ENCODE data around the gene C10orf90.

C10orf90 gene

GRCh38 chr10:126500866-126501265 lies 169.6 kb downstream of the C10orf90 start:
- DNase-seq, result no peak

- no peak for DNase-seq
These were observed 170.3 kb downstream of the C10orf90 start for GRCh38 chr10:126500185-126500584.

GRCh38 chr10:126499744-126500143 lies 170.7 kb downstream of the C10orf90 start:
- DNase-seq, result no peak

DNA sequence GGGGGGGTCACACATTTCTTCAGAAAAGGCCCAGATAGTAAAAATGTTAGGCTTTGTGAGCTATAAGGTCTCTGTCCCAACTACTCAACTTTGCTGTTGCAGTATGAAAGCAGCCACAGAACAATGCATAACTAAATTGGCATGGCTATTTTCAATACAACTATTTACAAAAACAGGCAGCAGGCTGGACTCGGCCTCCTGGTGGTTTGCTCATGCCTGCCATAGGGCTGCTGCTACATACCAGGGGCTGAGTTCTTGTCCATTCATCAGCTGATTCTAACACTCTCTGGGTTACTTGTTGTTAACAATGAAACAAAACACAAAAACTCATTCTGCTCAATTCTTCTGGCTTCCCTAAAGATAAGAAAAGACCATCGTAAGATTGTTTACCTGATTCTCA lies 172.8 kb downstream of the C10orf90 start:
- DNase-seq, result no peak

DNA sequence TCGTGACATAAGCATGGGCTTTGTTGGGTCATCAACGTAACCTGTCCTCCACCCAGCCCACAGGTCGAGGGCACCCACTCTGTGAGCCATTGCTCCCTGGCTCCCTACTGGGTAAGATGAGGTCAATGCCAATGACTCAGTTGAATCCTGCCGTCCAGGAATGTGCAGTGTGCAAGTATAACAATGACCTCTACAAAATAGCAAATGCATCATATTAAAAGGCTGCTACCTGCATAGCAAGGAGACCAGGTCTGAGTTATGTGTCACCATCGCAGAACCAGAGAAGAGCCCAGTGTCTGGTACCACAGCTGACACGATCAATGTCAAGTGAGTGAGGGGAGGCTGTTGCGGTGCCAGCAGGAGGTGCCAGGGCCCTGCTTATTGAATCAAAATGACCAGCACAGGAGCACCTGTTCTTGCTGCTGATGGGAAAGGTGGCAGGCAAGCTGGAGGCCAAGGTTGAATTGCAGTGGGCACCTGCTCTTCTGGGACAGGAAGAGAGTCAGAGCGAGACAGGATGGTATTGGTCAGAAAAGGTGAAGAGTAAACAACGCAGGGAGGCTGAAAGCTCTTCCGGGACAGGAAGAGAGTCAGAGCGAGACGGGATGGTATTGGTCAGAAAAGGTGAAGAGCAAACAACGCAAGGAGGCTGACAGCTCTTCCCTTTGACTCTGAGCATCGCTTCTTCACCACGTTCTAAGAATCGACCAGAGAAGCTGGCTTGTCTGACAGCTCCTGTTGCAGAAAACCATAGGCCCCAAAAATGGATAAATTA lies 173.5 kb downstream of the C10orf90 start:
- no peak for DNase-seq

- DNase-seq, result no peak
These were observed 179.0 kb downstream of the C10orf90 start for GRCh38 chr10:126491476-126491875.

- no peak for DNase-seq
These were observed 189.3 kb downstream of the C10orf90 start for GRCh38 chr10:126481181-126481580.

DNA sequence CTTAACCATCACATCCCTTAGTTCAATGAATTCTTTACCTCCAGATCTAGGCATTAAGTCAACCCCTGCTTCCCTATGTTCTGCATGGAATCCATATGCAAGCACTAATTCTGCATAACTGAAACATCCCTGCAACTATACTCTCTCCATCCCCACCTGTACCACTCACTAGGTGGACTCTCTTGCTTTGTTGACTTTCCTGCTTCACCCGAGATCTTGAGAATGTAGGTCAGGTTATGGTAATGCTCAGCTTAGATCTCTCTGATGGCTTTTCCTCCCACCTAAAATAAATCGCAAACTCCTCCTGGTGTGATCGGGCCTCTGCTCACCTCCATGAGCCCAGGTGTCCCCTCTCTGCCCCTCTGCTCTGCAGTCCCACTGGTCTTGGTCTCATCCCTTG lies 189.8 kb downstream of the C10orf90 start:
- no peak for DNase-seq

DNA sequence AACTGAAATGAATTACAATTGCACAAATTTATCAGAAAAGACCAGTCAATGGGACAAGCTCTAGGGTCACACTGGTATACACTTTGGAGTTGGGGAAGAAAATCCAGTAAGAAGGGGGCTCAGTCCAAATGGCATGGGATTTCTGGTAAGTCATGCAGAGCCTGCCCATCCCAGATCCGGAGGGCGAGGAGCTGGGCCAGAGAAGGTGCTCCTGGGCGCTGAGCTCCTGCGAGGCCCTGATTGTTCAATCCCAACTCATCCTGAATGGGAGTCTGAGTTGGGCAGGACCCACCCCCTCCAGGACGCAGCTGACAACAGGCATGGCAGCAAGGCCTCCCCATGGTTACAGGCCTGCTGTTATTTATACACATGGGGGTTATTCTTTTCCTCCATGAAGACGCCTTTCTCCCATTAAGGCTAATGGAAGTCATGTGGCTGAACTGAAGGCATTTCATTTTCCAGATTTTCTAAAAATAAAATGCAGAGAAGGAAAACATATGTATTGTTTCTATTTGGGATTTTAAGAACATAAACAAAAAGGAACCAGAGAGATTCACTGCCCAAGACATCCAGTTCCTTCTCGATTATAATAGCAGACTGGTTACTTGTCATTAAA lies 191.1 kb downstream of the C10orf90 start:
- DNase-seq, result no peak

DNA sequence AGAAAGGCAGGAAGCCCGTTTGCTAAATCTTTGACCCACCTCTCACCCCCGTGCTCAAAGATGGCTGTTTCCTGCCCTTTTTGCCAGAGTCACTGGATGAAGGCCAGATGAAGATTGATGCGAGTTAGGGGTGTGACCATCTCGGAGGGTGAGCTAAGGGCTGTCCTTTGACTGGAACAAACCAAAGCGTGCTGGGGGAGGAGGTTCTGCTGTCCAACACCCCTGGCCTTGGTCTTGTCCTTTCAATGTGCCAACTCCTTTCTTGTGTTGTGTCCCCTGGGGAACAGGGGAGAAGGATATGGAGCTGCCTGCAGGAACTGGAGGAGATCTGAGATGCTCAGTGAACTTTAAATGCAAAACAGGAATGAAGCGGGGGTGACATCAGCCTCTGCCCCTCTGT lies 191.9 kb downstream of the C10orf90 start:
- no peak for DNase-seq

DNA sequence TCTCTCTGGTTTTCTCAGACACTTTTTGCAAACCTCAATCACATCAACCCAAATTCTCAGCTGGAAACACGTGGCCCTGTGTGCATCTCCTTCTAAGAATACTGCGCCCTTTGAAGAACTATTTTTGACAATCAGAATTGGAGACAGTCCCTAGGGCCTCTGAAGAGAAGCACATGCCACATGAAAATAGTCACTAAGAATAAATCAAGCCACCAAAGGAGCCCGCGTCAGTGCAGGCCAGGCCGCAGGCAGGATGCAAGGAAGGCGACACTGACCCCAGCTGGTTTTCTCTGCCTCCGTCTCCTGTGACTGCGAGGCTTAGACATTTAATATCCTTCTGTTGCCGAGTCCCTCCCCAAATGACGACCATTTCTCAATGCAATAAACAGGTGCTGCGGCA lies 194.2 kb downstream of the C10orf90 start:
- no peak for DNase-seq

DNA sequence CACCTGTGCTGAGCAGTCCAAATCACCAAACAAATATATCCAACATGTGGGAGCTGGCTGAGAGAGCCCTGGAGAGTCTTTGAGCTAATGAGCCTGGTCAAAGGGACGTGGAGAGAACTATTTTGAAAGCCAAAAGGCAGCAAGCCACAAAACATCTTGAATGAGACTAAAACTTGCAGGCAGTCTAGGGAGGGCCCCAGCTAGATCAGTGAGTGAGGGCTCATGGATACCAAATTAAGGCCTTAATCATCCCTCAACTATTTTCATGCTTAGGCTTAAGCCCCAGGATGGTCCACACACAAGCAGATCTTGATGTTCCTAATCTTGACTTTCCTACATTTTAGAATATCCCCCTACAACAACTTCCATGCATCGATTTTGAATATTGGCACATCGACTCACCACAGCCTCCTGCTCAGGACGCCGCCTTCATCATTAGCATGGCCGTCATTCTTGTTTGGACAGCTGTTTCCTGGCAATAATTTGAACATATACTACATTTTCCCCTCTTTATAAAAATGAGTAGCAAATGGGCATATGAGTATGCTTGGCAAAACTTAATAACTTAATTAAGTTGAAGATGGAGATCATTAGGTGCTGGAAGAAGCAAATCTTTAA lies 195.3 kb downstream of the C10orf90 start:
- no peak for DNase-seq

DNA sequence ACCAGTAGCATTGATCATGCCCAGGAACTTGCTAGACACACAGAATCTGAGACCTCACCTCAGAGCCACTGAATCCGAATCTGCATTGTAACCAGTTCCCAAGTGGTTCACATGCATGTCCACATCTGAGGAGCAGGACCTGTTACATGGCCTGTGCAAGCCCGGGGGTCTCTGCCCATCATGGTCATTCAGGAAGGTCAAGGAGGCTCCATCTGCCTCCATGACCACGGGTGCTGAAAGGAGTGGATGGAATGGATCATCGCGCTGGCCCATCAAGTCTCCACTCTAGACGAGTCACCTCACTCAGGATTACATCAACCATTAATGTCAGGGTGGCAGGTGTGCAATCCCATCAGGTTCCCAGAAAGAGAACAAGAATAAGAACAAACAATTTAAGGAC lies 196.5 kb downstream of the C10orf90 start:
- no peak for DNase-seq

DNA sequence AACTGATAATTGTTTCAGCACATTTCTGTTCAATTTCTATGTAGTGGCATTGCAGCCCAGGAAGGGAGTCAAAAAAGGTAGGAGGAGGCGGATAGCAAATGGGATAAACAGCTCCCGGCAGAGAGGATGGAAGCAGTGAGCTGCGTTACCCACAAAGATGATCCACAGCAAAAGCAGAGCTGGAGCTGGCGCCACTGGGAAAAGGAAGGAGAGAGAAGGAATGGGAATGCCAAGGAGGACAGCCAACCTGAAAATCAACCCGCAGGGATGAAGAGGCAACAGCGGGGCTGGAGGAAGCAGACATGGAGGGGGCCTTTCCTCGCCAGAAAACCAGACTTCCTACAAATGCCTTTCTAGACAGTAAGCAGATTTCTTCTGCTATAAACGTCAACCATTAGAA lies 199.5 kb downstream of the C10orf90 start:
- DNase-seq, result no peak

DNA sequence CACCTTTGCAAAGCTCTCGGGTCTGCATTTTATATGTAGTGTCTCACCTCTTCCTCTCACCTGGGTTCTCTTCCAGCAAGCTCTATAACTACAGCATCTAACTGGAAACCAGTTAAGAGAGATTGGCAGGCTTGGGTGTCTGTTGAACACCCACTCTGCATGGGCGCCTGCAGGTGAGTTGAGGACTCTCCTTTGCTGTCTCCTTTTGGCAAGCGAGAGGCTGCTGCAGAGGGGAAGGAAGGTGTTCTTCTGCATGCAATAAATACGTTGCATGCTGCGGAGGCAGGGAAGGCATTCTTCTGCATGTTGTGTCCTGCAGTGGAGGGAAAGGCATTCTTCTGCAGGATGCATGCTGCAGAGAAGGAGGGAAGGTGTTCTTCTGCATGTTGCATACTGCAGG lies 200.8 kb downstream of the C10orf90 start:
- DNase-seq, result no peak

DNA sequence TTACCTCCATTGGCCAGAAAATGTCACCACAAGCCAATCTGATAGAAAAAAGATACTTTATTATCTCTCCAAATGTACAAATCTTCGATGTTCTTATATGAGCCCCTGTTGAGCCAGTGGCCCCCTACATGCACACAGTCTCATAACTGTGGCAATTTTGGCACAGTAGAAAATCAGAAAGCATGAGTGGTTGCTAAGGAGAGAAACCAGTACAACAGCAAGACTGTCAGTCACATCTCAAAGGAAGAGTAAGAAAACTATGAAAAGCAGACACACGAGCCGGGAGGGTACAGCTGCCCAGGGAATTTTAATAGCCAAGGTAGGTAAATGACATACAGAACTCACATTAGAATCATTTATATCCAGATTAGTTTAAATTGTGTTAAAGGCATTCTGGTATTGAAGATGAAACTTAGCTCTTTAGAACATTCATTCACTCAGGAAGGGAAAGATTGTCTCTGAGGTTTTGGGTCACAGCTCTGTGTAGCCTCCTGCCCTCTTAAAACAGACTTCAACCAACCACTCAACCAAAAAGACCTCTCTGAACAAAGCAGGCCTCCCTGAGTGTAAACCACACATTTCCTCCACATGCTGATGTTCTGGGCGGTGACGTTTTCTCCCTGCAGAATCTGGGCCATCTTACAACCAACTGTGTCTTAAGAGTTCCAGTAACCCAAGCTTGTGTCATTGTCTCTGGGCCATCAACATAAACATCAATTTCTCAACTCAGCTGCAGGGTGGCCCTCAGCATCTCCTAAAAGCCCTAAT lies 201.4 kb downstream of the C10orf90 start:
- no peak for DNase-seq

DNA sequence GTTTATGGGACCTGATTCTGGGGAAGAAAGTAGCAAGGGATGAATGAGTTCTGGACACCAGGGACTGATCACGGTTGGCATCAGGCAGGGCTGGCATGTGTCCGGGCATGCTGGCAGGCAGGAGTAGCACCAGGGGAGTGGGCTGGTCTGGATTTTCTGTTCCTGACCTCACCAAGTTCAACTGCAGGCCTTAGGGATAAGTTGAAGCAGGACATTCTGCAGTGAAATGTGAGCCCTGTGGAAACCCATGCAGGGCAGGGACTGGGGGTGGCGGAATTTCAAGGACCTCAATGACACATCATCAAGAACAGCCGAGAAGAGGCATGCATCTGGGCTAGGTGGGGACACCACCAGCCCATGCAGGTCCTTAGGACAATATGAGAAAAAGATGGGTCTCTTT lies 202.0 kb downstream of the C10orf90 start:
- no peak for DNase-seq

DNA sequence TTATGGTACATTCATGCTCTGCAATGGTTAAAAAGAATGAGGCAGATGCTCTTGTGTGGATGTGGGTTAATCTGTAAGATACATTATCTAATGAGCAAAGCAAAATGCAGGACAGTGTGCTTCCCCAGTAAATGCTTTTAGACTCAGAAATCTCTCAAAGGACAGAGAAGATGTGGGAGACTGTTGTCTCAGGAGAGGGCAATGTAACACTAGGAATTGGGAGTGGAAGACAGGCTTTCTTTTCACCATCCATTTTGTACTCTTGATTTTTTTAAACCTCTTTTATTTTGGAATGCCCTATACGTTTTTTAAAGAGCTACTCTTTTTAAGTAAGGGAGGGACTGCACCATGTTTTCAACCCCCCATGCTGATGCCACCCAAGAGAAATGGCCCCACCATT lies 204.7 kb downstream of the C10orf90 start:
- DNase-seq, result no peak

DNA sequence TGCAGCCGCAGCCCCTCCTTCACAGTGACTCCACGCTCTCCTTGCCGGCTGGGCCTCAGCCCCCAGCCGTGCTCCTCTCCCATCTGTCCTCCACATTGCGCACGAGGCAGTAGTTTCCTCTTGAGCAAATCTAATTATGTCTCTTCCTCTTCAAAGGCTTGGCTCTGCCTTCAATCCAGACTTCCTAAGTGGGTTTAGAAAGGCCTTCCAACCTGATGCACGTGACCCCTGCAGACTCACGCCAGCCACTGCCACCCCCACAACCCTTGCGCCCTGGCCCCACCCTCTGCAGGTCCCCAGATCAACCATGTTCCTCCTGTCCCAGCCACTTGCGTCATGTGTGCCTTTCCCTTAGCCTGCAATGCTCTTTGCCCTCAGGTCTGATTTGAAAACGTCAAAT lies 207.2 kb downstream of the C10orf90 start:
- no peak for DNase-seq

GRCh38 chr10:126461289-126461940 lies 209.1 kb downstream of the C10orf90 start:
- no peak for DNase-seq

DNA sequence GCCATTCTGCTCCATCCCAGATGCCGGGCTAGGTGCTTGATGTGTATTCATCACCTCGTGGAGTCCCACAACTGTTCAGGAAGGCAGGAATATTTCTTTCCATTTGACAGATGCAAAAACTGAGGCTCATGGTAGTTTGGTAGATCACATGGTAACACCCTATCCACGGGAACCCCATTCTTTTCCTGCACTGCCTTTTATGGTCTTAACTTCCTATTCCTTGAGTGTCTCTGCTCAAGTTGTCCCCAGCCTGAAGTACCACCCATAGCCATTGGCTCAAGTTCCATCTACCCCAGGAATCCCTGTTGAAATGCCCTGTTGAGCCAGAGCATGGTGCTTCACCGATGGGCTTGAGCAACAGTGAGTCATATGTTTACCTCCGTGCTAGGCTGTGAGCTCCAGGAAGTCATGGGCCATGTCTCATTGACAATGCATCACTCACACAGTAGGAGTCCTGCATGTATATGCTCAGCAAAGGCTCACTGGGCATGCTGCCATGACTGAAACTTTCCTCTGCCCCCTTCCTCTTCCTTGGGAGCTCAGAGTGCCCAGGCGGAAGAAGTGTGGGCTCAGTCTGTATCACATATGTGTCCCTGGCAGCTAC lies 210.5 kb downstream of the C10orf90 start:
- no peak for DNase-seq

All from inflammatory macrophage (primary cell).